ENCODE data around the gene RHBDF2. TPM values are rescaled to one million over a fixed set of nuclear protein-coding genes. Genes with fewer than 3 reads are reported as not detected.

RHBDF2 gene
- total RNA-seq, 1 experiment from 2014 or later, result 19.7 TPM

GRCh38 chr17:76480632-76481031, 20.6 kb downstream of the RHBDF2 start:
- Histone ChIP-seq H3K9me3 (ENCODE audit: control insufficient read depth, low read depth, low read length) (no peaks in the 10 kb centered on the region), H3K18ac (ENCODE audit: insufficient read length, low read depth, low read length) (no peak overlapping the region), H3K79me2 (ENCODE audit: insufficient read depth, low read length) (no peaks in the 10 kb centered on the region), H3K23me2 (ENCODE audit: insufficient read length, low read depth, low read length, poor library complexity, severe bottlenecking) (no peaks in the 10 kb centered on the region), H4K8ac (replicated peaks; ENCODE audit: insufficient read length, low read depth, low read length) (no peak overlapping the region), H2BK5ac (ENCODE audit: insufficient read length, low read length) (no peak overlapping the region), H4K91ac (ENCODE audit: insufficient read length, low read depth, low read length) (no peak overlapping the region), H3K23ac (ENCODE audit: insufficient read length, low read depth, low read length) (no peak overlapping the region), H3K27ac (ENCODE audit: insufficient read length, low read depth, low read length) (no peak overlapping the region), H3T11ph (ENCODE audit: low read length) (no peak overlapping the region), H3K9ac (ENCODE audit: extremely low read depth, insufficient read length, low read length) (no peak overlapping the region), H3K4me1 (ENCODE audit: insufficient read depth, low read length) (no peaks in the 10 kb centered on the region), H4K5ac (ENCODE audit: insufficient read length, low read depth, low read length) (no peak overlapping the region), H3K4ac (ENCODE audit: low read depth, low read length) (no peak overlapping the region), H2AFZ (ENCODE audit: low read length) (no peak overlapping the region), H2AK5ac (ENCODE audit: insufficient read length, low read length) (no peak overlapping the region), H4K20me1 (ENCODE audit: control insufficient read depth, insufficient read depth, insufficient read length) (no peaks in the 10 kb centered on the region), H3K27me3 (ENCODE audit: insufficient read depth, low read length) (no peaks in the 10 kb centered on the region), H3K14ac (ENCODE audit: insufficient read depth, low read length) (no peak overlapping the region), H2BK20ac (ENCODE audit: low read depth, low read length, poor library complexity, severe bottlenecking) (no peak overlapping the region), H3K79me1 (ENCODE audit: insufficient read depth, low read depth, low read length, poor library complexity, severe bottlenecking) (no peaks in the 10 kb centered on the region), H2BK15ac (ENCODE audit: low read depth, low read length) (no peak overlapping the region), H2BK120ac (ENCODE audit: low read depth, low read length, poor library complexity, severe bottlenecking) (no peak overlapping the region), H2BK12ac (ENCODE audit: insufficient read length, low read depth, low read length) (no peak overlapping the region), H3K4me2 (ENCODE audit: insufficient read depth, insufficient read length, low read length) (no peak overlapping the region), H3K56ac (ENCODE audit: insufficient read length, low read depth, low read length) (no peak overlapping the region)
- Mint-ChIP-seq H3K36me3 (ENCODE audit: insufficient read depth in 1 of 3, low read depth in 3 of 3) (peaks cover 1 to 8% (median 4%) of the 10 kb centered on the region in 3 experiments; a peak in 4 of 7 replicates), H3K27ac (peak overlapping the region in 2 of 3 experiments; percentile 22 to 80; a peak in 2 of 7 replicates), H3K27me3 (ENCODE audit: low read depth) (peaks cover 2% of the 10 kb centered on the region; the same call in 1 of the 2 replicates), H3K4me3 (no peak overlapping the region), H3K4me1 (peaks cover 0 to 7% of the 10 kb centered on the region in 2 experiments; a peak in 2 of 4 replicates), H3K9me3 (no peaks in the 10 kb centered on the region)
- TF ChIP-seq CTCF (conservative IDR thresholded peaks at IDR 0.05), result no peak
- WGBS (ENCODE audit: extremely low coverage, insufficient read length, low lambda C conversion rate), result no CpG with 5 or more reads among the region's 15 CpGs
- DNase-seq, result no peak

Measured in H9 (cell line).